HG03439 (cell line): Measurements from ENCODE around the gene HM13.
"Not testable (repeated sequence)": the region's sequence is repeated elsewhere in the genome, so short reads cannot be mapped to it uniquely, and the experiment has no call there.

Source experiments
- ATAC-seq: cut with Tn5 transposase; IDR thresholded peaks from one replicate; pipeline ENCODE4 v1.9.1; 2021; ENCODE audit warnings: mild to moderate bottlenecking, moderate library complexity; ENCODE audit not compliant: unreplicated experiment

The HM13 gene

DNA sequence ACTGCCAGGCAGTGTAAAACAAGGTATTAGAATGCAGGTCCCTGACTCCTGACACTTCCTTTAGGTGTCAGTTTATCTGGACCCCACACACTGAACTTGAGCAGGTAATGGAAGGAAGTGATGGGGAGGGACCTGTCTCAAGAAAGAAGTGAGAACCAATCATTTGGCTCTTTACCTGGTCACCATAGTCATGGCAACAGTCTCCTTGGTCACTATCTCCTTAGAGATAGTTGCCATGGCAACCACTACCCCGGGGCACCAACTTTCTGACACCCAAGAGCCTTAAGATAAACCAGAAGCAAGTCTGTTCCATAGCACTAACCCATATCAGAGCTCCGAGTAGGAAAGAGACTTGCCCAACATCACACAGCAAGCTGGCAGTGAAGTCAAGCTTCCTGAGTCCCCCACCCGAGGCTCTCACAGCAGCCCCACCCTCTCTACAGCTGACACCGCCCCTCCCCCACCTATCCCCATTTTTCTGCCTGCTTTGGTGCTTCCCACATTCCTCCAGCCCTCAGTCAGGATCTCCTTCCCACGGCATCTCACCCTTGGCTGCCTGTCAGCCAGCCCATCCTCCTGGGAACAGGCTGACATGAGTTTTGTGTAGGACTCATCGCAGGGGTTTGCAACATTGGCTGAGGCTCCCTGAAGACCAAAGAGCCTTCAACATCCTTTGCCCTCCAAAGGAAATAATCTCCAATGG, 16.3 kb upstream of the HM13 start:
- ATAC-seq: no peak

DNA sequence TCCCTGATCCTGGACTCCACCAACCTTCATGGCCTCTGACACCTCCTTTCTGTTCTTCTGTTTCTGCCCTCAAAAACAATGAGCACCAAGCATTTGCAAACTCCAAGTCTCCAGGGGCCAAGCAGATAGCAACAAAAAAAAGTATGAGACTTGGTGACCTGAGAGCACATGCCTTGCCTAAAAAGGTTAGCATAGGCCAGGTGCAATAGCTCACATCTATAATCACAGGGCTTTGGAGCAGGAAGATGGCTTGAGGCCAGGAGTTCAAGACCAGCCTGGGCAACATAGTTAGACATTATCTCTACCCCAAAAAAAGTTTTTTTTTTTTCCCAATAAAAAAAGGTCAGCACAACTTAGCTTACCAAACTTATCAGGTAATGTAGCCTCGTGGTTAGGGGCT, 13.7 kb upstream of the HM13 start:
- ATAC-seq: no peak

DNA sequence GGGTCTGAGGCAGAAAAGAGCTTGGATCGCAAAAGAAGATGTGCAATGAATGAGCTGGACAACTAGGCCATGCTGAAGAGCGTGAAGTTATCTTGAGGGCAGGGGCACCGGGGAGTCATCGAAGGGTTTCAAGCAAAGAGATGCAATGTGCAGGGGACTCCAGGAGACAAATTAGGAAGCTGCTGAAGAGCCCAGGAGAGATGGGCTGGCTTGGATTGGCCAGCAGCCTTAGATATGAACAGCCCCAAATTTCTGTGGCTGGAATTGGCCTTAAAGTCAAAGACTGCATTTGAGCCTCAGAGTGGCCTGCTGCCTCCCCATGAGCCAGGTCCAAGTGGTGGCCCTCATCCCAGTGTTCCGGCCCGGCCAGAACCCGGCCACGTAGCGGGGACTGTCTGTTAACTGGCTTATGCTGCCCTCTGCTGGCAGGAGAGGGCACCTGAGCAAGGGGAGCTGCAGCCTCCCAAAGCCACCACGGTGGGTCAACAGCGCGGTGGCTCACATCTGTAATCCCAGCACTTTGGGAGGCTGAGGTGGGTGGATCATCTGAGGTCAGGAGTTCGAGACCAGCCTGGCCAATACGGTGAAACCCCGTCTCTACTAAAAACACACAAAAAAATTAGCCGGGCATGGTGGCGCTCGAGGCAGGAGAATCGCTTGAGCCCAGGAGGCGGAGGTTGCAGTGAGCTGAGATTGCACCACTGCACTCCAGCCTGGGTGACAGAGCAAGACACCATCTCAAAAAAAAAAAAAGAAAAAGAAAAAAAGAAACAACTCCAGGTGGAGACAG, 11.2 kb upstream of the HM13 start:
- not testable (repeated sequence) for ATAC-seq

DNA sequence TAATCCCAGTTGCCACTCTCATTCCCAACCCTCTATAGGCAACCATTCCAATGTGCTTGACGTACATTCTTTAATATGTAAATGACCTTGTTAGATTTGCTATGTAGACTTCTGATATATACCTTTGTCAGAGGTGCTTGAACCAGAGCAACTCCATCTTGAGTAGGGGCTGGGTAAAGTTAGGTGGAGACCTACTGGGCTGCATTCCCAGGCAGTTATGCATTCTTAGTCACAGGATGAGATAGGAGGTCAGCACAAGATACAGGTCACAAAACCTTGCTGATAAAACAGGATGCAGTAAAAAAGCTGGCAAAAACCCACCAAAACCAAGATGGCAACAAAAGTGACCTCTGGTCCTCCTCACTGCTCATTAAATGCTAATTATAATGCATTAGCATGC, 8.3 kb upstream of the HM13 start:
- no peak for ATAC-seq

DNA sequence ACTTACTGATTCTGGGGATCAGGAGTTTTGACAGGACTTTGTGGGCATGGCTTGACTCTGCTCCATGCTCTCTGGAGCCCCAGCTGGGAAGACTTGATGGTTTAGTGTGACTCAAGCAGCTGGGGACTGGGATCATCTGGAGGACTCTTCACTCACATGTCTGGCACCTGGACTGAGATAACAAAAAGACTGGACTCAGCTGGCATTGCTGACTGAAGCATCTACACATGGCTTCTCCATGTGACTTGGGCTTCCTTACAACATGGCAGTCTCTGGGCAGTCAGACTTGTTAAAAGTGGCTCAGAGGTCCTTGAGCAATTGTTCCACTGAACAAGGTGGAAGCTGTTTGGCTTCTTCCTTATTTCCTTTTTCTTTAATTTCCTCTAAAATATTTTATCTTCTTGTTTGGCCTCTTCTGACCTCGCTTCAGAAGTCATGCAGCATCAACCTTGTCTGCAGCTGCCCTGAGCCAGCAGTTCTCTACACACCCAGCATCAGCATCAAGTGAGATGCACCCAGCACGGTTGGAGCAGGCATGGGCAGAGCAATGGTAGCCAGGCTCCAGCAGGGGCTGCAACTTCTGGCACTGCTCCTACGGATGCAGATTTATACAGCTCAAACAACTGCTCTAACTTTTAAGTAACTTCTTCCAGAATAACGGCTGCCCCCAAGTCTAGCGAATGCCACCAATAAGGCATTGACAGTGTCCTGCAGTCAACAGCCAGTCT, 5.6 kb upstream of the HM13 start:
- no peak for ATAC-seq

DNA sequence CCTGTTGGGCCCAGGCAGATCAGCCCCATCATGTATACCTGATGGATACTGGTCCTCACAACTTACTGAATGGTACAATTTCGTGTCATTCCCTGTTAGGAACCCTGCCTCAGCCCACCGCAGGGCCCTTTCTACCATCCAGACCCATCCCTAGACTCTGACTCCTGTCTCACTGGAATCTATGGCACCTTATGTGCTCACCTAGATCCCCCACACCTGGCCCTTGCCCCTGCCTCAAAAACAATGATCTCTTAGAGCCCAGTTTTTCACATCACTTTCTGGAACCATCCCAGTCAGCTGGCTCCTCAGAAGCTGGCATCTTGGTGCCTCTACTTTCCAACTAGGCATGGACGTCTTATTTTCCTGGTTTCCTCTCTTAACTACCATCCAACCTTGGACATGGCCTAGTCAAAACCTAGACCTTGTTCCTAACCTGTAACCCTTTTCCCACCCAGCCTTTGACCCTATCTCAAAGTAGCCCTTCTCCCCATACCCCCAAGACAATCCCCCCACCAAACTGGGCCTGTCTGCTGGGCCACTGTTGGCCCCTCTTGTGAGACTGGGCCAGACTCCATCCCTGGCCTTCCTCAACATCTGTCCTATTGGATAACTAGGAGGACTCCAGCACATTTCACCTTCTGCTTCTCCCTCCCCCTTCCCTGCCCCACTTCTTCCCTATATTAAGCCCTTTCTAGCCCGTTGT, 981 bp downstream of the HM13 start:
- ATAC-seq: no peak

DNA sequence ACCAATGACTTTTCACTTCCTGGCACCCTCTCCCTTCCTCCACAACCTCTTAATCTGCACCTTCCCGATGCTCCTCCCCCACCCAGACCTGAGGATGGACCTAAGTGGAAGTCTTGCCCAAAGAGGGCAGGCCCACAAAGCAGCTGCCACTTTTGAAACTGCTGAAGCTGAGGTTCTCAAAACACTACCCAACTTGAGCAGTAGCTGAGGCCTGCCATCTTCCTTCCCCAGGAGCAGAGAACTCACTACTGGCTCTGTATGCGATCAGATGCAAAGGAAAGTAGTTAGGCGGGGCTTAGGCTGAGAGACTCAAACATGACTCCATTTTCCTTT, 1.5 kb downstream of the HM13 start:
- no peak for ATAC-seq

DNA sequence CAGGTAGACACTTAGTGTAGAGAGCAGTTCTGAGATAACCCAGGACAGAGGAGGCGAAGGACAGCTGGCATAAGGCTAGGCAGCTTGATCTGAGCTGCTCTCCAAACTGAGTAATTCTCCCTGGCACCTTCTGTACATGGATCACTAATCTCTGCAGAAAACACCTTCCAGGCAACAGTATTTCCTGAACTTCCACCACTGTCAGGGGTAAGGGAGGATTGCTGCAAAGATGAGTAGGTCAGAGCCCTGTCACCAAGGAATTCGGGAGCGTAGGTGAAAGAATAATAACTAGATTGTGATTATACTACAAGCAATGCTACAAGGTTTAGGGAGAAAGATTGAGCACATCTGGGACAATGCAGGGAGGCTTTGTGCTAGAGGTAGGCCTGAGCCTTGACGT, 1.9 kb downstream of the HM13 start:
- no peak for ATAC-seq

DNA sequence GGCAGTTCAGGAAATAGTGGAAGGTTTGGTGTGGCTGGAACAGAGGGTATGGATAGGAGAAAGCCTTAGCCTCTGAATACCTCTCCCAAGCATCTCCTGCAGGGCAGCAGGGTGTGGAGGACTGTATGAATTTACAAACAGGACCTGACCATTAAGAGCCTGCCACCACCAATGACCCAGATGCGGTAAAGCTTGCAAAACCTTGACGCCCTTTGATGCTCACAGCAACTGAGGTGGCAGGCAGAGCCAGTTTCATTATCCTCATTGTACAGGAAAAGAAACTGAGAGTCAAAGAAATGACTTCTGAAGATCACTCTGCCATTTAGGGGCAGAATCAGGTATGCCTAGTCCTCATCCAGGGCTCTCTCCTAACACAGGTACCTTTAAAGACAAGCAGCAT, 2.4 kb downstream of the HM13 start:
- ATAC-seq: no peak

DNA sequence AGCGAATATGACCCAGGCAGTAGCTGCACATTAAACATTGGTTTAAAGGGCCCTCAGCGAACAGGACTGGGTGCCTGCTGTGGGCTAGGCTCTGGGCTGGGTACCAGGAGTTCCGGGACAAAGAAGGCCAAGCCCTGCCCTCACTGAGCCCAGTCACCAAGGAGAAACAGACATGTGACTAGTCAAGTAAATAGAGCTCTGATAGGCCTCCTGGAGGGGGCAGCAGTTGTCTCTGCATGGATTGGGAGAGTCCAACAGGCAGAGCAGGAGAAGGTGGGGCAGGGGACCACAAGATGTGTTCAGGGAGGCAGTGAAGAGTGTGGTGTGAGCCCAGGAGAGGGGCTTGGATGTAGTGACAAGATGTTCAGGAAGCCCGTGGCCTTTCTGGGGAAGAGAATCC, 3.1 kb downstream of the HM13 start:
- no peak for ATAC-seq

DNA sequence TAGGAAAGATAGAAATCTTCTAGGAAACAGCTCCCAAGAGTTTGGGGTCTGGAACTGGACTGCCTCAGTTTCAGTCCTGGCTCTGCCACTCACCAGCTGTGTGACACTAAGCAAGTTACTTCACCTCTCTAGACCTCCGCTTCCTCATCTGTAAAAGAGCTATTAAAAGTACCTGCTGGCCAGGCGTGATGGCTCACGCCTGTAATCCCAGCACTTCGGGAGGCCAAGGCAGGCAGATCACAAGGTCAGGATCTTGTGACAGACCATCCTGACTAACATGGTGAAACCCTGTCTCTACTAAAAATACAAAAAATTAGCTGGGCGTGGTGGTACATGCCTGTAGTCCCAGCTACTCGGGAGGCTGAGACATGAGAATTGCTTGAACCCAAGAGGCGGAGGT, 7.0 kb downstream of the HM13 start:
- not testable (repeated sequence) for ATAC-seq

DNA sequence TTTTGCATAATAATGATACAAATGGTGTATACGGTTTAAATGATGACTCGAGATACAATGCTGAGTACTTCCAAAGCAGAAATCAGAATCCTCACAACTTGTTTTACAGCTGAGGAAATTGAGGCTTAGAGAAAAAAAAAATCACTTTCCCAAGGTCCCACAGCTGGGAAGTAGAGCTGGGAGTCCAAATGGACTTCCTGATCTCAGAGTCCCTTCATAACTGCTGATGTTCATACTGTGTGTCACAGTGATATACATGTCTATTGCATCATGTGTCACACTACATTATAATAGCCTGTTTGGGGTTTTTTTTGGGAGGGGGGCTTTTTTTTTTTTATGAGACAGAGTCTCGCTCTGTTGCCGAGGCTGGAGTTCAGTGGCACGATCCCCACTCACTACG, 8.5 kb downstream of the HM13 start:
- ATAC-seq: no peak

DNA sequence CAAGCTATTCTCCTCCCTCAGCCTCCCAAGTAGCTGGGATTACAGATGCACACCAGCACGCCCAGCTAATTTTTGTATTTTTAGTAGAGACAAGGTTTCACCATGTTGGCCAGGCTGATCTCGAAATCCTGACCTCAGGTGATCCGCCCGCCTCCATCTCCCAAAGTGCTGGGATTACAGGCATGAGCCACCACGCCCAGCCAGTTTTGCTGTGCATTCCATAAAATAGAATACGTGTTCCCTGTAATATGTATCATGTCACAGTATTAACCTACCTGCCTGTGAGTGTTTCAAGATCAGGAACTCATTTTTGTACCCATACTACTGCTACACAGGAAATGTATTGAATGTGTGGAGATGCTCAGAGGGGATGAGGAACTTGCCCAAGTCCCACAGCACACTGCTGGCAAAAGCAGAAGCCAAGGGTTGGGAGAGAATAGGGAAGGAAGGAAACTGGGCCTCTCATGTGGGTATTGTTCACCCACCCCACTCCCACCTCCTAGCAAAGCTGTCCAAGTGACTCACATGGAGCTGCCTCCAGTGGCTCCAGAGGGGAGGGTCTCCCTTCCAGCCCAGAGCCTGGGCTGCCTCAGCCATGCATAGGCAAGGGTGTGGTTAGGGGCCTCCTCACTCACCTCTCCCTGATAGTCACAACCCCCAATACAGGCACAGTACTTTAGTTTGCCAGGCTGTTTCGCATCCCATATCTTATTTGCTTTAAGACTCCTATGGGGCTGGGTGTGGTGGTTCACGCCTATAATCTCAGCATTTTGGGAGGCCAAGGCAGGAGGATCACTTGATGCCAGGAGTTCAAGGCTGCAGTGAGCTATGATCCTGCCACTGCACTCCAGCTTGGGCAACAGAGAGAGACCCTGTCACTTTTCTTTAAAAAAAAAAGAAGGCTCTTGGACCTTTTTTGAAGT, 9.4 kb downstream of the HM13 start:
- no peak for ATAC-seq

DNA sequence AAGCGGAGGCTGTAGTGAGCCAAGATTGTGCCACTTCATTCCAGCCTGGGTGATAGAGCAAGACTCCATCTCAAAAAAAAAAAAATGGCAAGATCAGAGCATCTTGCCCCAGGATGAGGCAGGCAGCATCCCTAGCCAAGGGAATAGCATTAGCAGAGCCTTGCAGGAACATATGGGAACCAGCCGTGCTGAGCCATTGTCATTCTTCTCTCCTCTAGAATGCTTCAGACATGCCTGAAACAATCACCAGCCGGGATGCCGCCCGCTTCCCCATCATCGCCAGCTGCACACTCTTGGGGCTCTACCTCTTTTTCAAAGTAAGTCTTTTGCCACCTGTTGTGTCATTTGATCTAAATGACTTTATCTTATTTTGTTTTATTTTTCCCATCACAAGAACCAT, 13.0 kb downstream of the HM13 start:
- no peak for ATAC-seq

DNA sequence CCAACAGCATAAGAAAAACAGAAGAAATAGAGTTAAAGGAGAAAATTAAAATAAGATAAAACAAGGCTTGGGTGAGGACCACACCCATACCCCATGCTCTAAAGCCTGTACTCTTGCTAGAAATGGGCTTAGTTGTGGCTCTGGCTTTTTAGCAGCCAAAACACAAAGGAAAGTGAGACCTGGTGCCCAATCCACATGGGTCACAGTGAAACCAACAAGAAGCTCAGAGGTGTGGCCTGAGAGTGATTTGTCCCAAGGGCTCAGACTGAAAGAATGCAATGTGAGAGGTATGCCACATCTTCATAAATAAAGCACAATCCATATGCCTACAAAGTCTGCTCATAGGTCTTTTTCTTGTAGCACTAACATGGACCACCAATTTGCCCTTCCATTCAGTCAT, 21.1 kb downstream of the HM13 start:
- no peak for ATAC-seq

DNA sequence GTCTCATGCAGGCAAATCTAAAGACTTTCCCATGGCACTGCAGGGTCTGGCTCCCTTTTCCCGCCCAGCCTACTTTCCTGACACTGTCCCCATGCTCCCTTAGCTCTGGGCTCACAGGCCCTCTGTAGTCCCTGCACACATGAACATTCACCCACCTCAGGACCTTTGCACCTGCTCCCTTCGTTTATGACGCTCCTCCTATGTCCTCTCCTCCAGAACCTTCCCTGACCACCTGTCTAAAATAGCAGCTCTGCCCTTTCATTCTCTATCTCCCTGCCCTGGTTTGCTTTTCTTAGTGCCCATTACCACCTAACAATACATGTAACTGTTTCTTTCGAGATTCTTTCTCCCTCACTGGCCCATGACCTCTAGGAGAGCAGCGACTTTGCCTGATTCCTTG, 22.3 kb downstream of the HM13 start:
- ATAC-seq: no peak

DNA sequence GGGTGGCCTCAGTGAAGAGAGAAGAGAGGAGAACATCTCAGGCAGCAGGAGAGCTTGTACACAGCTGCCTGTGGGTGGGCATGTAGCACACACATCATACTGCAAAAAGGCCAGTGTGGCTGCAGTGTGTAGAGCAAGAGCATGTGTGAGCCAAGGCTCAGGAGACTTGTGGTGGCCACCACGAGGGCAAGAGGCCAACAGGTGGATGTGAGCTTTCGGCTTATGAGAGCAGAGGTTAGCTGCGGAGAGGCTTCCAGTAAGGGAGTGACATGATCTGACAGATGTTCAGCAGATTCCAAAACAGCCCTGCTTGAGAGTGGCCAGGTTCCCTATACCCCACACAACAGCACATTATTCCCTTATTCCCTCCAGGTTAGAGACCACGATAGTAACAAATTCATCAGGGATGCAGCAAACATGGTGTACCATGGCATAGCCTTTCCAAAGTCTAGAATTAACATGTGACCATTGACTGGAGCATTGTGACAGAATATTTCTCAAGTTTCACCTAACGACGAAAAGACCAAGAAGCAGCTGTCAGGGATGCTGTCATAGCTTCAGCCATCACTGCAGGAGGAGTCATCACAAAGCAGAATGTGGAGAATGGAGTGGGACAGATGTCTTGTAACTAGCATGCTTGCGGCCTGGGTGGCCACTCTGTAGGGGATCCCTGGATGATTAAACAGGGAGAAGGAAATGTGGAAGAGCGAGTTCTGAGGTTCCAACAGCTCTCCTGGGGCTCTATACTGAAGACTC, 23.1 kb downstream of the HM13 start:
- ATAC-seq: no peak

DNA sequence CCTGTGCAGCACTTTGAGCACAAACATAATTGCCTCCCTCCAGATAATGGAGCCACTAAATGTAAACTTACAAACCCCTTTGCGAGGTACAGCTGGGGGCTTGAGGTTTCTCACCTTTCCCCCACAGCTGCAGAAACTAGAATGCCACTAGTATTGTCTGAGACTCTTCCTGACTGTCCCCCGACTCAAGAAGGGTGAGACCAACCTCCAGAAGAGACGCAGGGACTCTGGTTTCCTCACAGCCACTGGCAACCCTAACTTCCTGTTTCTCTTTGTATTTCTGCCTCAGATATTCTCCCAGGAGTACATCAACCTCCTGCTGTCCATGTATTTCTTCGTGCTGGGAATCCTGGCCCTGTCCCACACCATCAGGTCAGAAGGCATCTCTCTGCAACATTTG, 23.6 kb downstream of the HM13 start:
- no peak for ATAC-seq

DNA sequence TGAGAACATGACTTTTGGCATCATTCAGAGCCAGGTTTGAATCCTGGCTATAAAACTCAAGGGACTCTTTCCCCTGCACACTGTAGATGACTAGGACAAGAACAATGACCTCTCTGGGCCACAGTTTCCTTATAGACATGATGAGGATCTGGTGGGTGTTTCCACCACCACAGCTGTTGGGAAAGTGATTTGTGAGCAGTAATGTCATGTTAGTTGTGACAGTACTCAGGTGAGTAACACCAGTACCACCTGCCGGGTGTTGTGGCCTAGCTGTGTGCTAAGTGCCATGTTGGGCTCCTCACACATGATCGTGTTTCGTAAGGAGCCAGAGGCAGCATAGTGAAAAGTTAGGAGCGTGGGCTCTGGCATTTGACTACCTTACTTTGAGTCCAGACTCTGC, 24.1 kb downstream of the HM13 start:
- ATAC-seq: no peak

DNA sequence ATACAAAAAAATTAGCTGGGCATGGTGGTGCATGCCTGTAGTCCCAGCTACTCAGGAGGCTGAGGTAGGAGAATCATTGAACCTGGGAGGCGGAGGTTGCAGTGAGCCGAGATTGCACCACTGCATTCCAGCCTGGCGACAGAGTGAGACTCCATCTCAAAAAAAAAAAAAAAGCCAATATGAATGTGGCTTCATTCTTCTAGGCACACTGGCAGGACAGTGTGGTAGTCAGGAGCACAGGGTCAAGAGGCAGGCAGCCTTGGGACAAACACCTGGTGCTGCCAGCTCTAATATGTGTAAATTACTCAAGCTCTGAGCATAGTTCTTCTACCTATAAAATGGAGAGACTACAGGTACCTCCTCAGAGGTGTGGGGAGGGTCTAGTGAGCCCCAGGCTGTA, 25.4 kb downstream of the HM13 start:
- ATAC-seq: not testable (repeated sequence)
